HG03045 (cell line): ENCODE data around the gene TBCEL.
"Not testable (repeated sequence)": the region's sequence is repeated elsewhere in the genome, so short reads cannot be mapped to it uniquely, and the experiment has no call there.

Experiments used
- ATAC-seq: cut with Tn5 transposase; IDR thresholded peaks from one replicate; pipeline ENCODE4 v1.9.1; 2021; ENCODE audit warnings: mild to moderate bottlenecking, moderate library complexity; ENCODE audit not compliant: unreplicated experiment

The TBCEL gene

DNA sequence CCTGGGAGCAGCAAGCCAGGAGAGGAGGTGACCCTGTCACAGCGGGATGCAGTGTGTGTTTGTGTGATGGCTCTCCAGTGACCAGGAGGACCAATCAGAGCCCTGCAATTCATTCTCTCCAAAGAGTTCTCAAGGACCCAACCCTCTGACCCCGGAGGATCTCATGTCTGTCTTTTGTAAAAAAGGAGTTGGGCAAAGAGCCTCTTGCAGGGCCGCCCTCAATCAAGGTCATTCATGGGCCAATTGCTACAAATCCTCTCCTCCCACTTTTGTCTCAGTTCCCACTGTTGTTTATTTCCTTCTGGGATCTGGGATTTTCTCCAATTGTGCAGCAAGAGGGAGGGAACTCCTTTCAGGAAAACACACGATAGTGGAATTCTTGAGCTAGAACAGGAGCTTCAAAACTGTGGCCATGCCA, 81.2 kb downstream of the TBCEL start:
- ATAC-seq = no peak

- ATAC-seq = no peak
Observed at GRCh38 chr11:121105481-121106195, 81.7 kb downstream of the TBCEL start.

GRCh38 chr11:121106812-121107211, 82.9 kb downstream of the TBCEL start:
- no peak for ATAC-seq

DNA sequence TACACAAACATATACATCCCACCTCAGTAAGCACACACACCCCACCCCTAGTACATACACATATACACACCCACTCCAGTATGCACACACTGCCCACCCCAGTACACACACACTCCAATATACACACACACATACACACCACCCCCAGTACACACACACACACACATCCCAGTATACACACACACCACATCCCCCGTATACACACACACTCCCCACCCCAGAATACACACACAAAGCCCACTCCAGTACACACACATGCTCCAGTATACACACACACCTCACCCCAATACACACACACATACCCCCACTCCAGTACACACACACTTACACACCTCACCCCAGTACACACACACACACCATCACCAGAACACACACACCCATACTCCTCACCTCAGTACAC, 84.5 kb downstream of the TBCEL start:
- no peak for ATAC-seq

- ATAC-seq = no peak
Observed at GRCh38 chr11:121109471-121109870, 85.6 kb downstream of the TBCEL start.

GRCh38 chr11:121109916-121110586, 86.1 kb downstream of the TBCEL start:
- no peak for ATAC-seq

- no peak for ATAC-seq
Observed at GRCh38 chr11:121110871-121111724, 87.2 kb downstream of the TBCEL start.

- ATAC-seq = no peak
Observed at GRCh38 chr11:121112498-121113455, 88.9 kb downstream of the TBCEL start.

GRCh38 chr11:121113611-121114010, 89.7 kb downstream of the TBCEL start:
- ATAC-seq = no peak

GRCh38 chr11:121115024-121115423, 91.1 kb downstream of the TBCEL start:
- ATAC-seq = not testable (repeated sequence)

DNA sequence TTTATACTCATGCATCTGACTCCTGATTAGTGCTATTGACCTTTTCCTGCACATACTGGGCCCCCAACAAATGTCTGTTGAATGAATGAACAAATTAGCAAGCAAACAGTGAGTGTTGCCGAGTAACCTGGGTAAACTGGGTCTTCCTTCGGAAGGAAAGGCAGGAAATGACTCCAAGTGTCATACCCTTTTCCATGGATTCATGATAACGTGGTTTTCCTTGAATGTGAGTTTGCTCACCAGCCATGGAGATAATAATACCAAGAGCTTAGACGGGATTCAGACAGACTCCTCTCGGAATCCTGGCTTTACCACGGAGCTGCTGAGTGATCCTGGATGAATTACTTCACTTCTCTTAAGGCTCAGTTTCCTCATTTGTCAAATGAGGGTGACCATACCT, 93.9 kb downstream of the TBCEL start:
- ATAC-seq = no peak

DNA sequence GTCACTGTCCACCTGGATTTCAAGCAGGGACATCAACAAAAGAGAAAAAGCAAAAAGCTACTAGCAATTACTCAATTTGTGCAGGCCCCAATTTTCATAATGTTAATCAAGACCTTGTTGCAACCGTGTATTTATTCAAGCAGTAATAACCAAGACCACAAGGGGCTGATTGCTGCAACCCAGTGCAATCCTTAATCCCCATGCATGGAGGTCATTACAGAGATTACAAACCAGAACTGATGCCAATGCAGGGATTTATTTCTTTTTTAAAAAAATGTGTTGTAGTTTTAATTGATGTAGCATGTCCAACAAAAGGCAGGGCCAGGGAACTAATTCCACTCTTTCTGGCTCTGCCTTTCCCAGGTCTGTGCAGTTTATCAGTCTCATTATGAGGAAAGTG, 95.5 kb downstream of the TBCEL start:
- ATAC-seq = no peak

GRCh38 chr11:121122328-121122727, 98.4 kb downstream of the TBCEL start:
- ATAC-seq = no peak

- ATAC-seq = no peak
Observed at GRCh38 chr11:121123496-121124069, 99.7 kb downstream of the TBCEL start.

- ATAC-seq = no peak
Observed at GRCh38 chr11:121127809-121128208, 103.9 kb downstream of the TBCEL start.

DNA sequence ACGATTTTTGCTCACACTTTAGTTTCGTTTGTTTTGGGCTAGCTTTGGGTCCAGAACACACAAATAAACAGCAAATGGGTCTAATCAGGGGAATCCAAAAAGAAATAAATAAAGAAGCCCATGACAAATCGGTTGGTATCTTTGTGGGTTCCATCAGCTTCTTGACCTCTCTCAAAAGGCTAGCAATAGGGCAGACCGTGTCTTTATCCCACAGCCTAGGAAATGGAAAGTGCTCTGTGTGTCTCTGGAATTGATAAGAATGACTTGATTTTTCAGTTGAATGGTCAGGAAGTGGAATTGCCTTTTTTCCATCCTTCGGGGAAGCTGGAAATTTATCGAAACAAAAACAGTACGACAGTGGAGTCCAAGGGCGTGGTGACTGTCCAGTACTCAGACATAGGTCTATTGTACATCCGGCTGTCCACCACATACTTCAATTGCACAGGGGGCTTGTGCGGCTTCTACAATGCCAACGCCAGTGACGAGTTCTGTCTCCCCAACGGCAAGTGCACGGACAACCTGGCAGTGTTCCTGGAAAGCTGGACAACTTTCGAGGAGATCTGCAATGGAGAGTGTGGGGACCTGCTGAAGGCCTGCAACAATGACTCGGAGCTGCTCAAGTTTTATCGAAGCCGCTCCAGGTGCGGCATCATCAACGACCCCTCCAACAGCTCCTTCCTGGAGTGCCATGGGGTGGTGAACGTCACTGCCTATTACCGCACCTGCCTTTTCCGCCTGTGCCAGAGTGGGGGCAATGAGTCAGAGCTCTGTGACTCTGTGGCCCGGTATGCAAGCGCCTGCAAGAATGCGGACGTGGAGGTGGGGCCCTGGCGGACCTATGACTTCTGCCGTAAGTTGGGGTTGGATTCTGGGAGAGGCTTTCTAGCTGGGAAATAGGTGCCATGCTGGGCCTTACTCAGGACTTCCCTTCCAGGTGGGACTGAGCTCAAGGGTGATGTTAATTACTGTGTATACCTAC, 105.7 kb downstream of the TBCEL start:
- no peak for ATAC-seq

DNA sequence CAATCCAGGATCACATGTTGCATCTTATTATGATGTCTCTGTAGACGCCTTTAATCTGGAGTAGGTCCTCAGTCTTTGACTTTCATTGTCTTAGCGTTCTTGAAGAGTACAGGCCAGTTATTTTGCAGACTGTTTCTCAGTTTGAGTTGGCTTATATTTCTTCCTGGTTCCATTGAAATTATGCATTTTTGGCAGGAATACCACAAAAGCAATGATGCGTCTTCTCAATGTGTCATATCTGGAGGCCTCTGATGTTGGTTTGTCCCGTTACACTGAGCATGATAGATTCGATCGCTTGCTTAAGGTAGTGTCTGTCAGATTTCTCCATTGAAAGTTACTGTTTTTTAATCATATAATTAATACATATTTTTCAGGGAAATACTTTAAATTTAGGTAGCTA, 107.8 kb downstream of the TBCEL start:
- no peak for ATAC-seq

DNA sequence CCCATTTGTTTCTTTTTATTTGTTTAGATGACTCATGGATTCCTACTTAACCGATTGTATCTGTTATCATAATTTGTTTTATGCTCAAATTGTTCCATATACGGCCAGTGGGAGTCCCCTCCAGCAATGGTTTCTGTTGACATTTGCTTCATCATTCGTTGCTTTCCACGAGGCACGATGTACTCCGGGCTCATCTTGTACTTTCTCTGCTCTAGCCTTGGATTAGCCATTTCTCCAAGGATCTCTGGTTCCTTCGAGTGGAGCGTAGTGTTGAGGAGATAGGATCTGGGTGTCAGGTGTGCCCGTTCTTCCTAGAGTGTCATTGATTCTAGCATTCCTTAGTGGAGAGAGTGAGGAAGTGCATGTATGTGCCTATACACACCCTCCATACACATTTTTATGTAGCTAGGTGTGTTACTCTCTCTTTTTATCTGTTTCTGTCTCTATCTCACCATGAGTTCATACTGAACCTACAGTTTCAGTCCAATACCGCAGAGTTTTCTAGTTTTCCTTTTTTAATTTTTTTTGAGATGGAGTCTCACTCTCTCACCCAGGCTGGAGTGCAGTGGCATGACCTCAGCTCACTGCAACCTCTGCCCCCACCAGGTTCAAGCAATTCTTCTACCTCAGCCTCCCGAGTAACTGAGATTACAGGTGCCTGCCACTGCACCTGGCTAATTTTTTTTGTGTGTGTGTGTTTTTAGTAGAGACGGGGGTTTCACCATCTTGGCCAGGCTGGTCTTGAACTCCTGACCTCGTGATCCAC, 108.5 kb downstream of the TBCEL start:
- ATAC-seq = no peak
